ENCODE results near the gene FAU. TPM values are rescaled to one million over a fixed set of nuclear protein-coding genes. Genes with fewer than 3 reads are reported as not detected.

Gene FAU
- total and polyA plus RNA-seq, 2 of the 13 experiments (the other 11 are each of a cell fraction or from before 2014, with no cell fraction given): 374 to 869 TPM

GRCh38 chr11:65148657-65149056 is 26.7 kb upstream of the FAU start:
- Histone ChIP-seq H3K79me2 (ENCODE audit: insufficient read depth, low read length) (no peaks in the 10 kb centered on the region), H3K27me3 (ENCODE audit: control insufficient read depth in 1 of 2, insufficient read depth in 2 of 2, low read length in 2 of 2) (no peaks in the 10 kb centered on the region), H3K4me3 (replicated peaks in 1 of 3; ENCODE audit: insufficient read depth in 1 of 3, low read depth in 2 of 3, low read length in 3 of 3) (no peak overlapping the region), H3K9ac (ENCODE audit: insufficient read depth, low read depth, low read length) (no peak overlapping the region), H3K36me3 (replicated peaks in 1 of 2; ENCODE audit: control insufficient read depth in 1 of 2, insufficient read depth in 2 of 2, low read length in 2 of 2) (no peaks in the 10 kb centered on the region), H3K27ac (ENCODE audit: extremely low read length, insufficient read depth, low read length) (no peak overlapping the region), H2AFZ (ENCODE audit: low read length) (no peak overlapping the region), H3K4me1 (ENCODE audit: insufficient read depth, low read length) (peaks cover 48% of the 10 kb centered on the region), H3K9me3 (ENCODE audit: low read length) (peaks cover 5% of the 10 kb centered on the region; the same call in 1 of the 2 replicates), H3K4me2 (ENCODE audit: low read depth, low read length) (no peak overlapping the region), H4K20me1 (ENCODE audit: insufficient read depth, low read length) (no peaks in the 10 kb centered on the region)
- ChIA-PET POLR2A (interaction anchor here (1.8 kb wide), 1 partner anchor 13 kb away, joined by 13 read pairs; no protein-coding TSS in a partner anchor), CTCF (ENCODE audit: low intra/inter-chr PET ratio, low total read pairs) (no interaction called here)
- in situ Hi-C loops (cut with HindIII; ENCODE audit: extremely low pct_ligation_motif_present, low pct_unique_long_range_greater_than_20kb) (no loop called here), intact Hi-C loops (cut with micrococcal nuclease; ENCODE audit: unreplicated experiment) (no loop called here)
- TF ChIP-seq FOXJ3 (CRISPR knock-in tag; IDR thresholded peaks at IDR 0.05; ENCODE audit: borderline replicate concordance) (no peak), ZMAT3 (CRISPR knock-in tag; conservative IDR thresholded peaks at IDR 0.05) (no peak), BRCA1 (CRISPR knock-in tag; IDR thresholded peaks at IDR 0.05) (no peak), NR2C2 (CRISPR knock-in tag; IDR thresholded peaks at IDR 0.05; ENCODE audit: borderline replicate concordance) (no peak), JUN (CRISPR knock-in tag; IDR thresholded peaks at IDR 0.05) (no peak), SRY (CRISPR knock-in tag; IDR thresholded peaks at IDR 0.05) (no peak), ZNF224 (CRISPR knock-in tag; IDR thresholded peaks at IDR 0.05) (no peak), MYNN (CRISPR knock-in tag; IDR thresholded peaks at IDR 0.05; ENCODE audit: low read depth) (no peak), ZFP90 (CRISPR knock-in tag; IDR thresholded peaks at IDR 0.05; ENCODE audit: borderline replicate concordance) (no peak), ZBTB37 (CRISPR knock-in tag; IDR thresholded peaks at IDR 0.05) (no peak)
- DNase-seq (ENCODE audit: low spot score) (no peak), FAIRE-seq (no peak), ATAC-seq (no peak)
- 66% methylated on average over 4 of the region's 5 CpGs for WGBS (ENCODE audit: low lambda C conversion rate)
- BruUV-seq (replicated peaks): no TSS peak

All from HepG2 (cell line).